ENCODE results near the gene GTF2H4. TPM values are rescaled to one million over a fixed set of nuclear protein-coding genes. Genes with fewer than 3 reads are reported as not detected.

GTF2H4 gene
- total and polyA plus RNA-seq, 4 donors = 6.2 to 15.8 (median 12.3) TPM

DNA sequence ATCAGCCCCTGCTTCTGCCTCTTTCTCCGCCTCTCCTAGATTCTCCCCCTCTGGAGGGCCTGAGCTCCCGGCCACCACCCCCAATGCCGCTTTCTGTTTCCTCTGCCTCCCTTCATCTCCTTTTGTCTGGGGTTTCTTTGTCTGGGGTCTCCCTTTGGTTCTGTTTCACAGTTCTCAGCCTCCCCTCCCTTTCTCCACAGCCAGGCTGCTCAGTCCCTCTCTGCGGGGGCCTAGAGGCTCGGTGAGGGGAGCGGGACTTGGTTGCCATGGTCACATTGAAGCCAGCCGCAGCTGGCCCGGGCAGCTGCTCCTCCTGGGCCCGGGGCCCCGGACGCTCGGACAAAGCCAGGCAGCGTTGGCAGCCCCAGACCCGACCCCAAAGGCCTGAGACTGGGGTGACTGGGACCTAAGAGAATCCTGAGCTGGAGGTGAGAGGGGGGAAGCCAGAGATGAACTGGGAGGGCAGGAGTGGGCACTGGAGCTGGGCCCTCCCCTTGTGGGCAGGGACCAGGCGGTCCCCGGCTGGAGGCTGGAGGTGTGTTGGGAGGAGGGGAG is 27.2 kb upstream of the GTF2H4 start:
- no peaks in the 10 kb centered on the region for H3K36me3 ChIP-seq (ENCODE audit: control insufficient read depth in 4 of 4, insufficient read depth in 3 of 4, low read depth in 1 of 4, low read length in 3 of 4)
- no peaks in the 10 kb centered on the region for H3K9me3 ChIP-seq (ENCODE audit: control insufficient read depth in 4 of 4, low read length in 3 of 4)
- H3K4me1 ChIP-seq (ENCODE audit: control insufficient read depth in 4 of 4, insufficient read depth in 4 of 4, low read length in 3 of 4) = peaks cover 5 to 22% (median 8%) of the 10 kb centered on the region in 4 donors
- TF ChIP-seq TAF1 (conservative IDR thresholded peaks at IDR 0.05) = no peak
- no peak for TF ChIP-seq JUND (IDR thresholded peaks at IDR 0.05)
- TF ChIP-seq FOXA2 (IDR thresholded peaks at IDR 0.05) = no peak
- H3K4me3 ChIP-seq (ENCODE audit: low read depth in 1 of 3, low read length in 3 of 3) = no peak overlapping the region
- H3K9ac ChIP-seq (ENCODE audit: low read depth in 1 of 2, low read length in 2 of 2) = no peak overlapping the region
- no peaks in the 10 kb centered on the region for H3K27me3 ChIP-seq (ENCODE audit: control insufficient read depth in 4 of 4, insufficient read depth in 4 of 4, low read length in 3 of 4)
- no peak overlapping the region for H3K27ac ChIP-seq (ENCODE audit: low read depth in 1 of 2, low read length in 2 of 2)
- DNase-seq (ENCODE audit: low spot score) = no peak
- 89% methylated on average over 16 of the region's 16 CpGs for whole genome bisulfite sequencing

DNA sequence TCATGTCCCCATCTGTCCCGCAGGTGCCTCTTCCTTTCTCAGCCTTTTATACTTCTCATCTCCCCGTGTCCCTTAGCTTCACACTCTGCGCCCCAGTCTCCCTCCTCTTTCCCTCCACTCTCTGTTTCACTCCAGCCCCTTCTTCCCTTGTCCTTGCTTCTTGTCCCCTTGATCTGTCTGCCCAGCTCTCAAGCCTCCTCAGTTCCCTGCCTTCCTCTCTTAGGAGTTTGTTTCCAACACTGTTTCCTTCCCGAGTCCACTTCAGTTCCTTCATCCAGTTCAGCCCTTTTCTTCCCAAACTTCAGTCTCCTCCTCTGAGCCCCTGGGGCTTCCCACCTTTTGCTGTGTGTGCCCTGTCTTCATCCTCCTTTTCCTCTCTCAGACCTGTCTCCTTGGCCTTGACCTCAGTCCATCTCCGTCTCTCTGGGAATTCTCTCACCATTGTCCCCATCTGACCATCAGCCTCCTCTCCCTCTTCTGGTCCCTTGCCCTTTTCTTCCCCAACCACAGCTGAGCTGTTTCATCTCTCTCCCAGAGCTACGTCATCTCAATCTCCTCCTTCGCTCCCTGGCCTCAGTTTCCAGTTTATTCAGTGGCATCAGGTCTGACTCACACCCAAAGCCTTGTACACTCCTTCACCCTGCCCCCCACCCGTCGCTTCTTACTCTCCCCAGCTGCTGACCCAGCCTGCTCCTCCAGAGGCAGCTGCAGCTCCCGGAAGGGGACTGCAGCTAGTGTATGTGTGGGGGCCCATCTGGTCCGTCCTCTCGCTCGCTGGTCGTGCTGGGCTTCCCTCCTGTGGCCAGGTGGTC is 26.4 kb upstream of the GTF2H4 start:
- DNase-seq (ENCODE audit: low spot score) = no peak
- TF ChIP-seq, protein P1, sequence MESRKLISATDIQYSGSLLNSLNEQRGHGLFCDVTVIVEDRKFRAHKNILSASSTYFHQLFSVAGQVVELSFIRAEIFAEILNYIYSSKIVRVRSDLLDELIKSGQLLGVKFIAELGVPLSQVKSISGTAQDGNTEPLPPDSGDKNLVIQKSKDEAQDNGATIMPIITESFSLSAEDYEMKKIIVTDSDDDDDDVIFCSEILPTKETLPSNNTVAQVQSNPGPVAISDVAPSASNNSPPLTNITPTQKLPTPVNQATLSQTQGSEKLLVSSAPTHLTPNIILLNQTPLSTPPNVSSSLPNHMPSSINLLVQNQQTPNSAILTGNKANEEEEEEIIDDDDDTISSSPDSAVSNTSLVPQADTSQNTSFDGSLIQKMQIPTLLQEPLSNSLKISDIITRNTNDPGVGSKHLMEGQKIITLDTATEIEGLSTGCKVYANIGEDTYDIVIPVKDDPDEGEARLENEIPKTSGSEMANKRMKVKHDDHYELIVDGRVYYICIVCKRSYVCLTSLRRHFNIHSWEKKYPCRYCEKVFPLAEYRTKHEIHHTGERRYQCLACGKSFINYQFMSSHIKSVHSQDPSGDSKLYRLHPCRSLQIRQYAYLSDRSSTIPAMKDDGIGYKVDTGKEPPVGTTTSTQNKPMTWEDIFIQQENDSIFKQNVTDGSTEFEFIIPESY (IDR thresholded peaks at IDR 0.05) = no peak
- TF ChIP-seq SP1 (IDR thresholded peaks at IDR 0.05) = no peak
- Histone ChIP-seq H3K4me1 (ENCODE audit: control insufficient read depth in 4 of 4, insufficient read depth in 4 of 4, low read length in 3 of 4) (peaks cover 6 to 28% (median 11%) of the 10 kb centered on the region in 4 donors), H3K9ac (ENCODE audit: low read depth in 1 of 2, low read length in 2 of 2) (no peak overlapping the region), H3K9me3 (ENCODE audit: control insufficient read depth in 4 of 4, low read length in 3 of 4) (no peaks in the 10 kb centered on the region), H3K36me3 (ENCODE audit: control insufficient read depth in 4 of 4, insufficient read depth in 3 of 4, low read depth in 1 of 4, low read length in 3 of 4) (no peaks in the 10 kb centered on the region), H3K4me3 (ENCODE audit: low read depth in 1 of 3, low read length in 3 of 3) (no peak overlapping the region), H3K27me3 (ENCODE audit: control insufficient read depth in 4 of 4, insufficient read depth in 4 of 4, low read length in 3 of 4) (no peaks in the 10 kb centered on the region), H3K27ac (ENCODE audit: low read depth in 1 of 2, low read length in 2 of 2) (no peak overlapping the region)
- 82% methylated on average over 14 of the region's 14 CpGs for WGBS

DNA sequence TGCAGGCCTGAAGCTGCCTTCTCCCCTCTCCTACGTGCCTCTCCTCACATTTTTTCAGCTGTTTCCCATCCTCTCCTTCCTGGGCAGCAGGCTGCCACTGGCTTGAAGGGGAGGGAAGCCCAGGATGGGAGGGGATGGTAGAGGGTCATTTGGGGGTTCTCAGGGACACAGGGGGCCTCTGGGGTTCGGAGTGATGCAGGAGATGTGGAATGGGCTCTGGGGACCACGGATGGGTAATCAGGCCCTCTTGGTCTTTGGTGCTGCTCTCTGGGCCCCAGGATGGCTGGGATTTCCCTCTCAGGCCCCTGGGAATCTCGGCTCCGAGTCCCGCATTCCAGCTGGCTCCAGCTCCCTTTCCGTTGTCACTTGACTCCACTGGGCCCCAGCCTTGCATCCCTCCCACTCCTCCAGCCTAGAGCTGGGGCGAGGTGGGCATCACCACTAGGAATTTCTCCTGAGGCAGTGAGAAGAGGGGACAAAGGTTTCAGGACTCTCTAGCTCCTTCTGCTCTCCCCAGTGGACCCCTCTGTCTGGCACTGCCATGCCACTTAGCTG is 25.7 kb upstream of the GTF2H4 start:
- H3K36me3 ChIP-seq (ENCODE audit: control insufficient read depth in 4 of 4, insufficient read depth in 3 of 4, low read depth in 1 of 4, low read length in 3 of 4) = no peaks in the 10 kb centered on the region
- no peaks in the 10 kb centered on the region for H3K9me3 ChIP-seq (ENCODE audit: control insufficient read depth in 4 of 4, low read length in 3 of 4)
- no peak overlapping the region for H3K4me3 ChIP-seq (ENCODE audit: low read depth in 1 of 3, low read length in 3 of 3)
- TF ChIP-seq, protein P2, sequence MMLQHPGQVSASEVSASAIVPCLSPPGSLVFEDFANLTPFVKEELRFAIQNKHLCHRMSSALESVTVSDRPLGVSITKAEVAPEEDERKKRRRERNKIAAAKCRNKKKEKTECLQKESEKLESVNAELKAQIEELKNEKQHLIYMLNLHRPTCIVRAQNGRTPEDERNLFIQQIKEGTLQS (IDR thresholded peaks at IDR 0.05) = no peak
- TF ChIP-seq GABPA (IDR thresholded peaks at IDR 0.05 in 1 of 2, conservative IDR thresholded peaks at IDR 0.05 in 1 of 2) = no peak
- no peak for TF ChIP-seq EGR1 (IDR thresholded peaks at IDR 0.05; ENCODE audit: low read depth in 2 of 2)
- no peak for TF ChIP-seq RAD21 (IDR thresholded peaks at IDR 0.05)
- TF ChIP-seq, protein P1 (IDR thresholded peaks at IDR 0.05) = no peak
- TF ChIP-seq, protein P3, sequence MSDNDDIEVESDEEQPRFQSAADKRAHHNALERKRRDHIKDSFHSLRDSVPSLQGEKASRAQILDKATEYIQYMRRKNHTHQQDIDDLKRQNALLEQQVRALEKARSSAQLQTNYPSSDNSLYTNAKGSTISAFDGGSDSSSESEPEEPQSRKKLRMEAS (IDR thresholded peaks at IDR 0.05) = no peak
- TF ChIP-seq JUND (IDR thresholded peaks at IDR 0.05) = no peak
- TF ChIP-seq RXRA (IDR thresholded peaks at IDR 0.05) = no peak
- TF ChIP-seq YY1 (IDR thresholded peaks at IDR 0.05) = no peak
- TF ChIP-seq, protein P4, sequence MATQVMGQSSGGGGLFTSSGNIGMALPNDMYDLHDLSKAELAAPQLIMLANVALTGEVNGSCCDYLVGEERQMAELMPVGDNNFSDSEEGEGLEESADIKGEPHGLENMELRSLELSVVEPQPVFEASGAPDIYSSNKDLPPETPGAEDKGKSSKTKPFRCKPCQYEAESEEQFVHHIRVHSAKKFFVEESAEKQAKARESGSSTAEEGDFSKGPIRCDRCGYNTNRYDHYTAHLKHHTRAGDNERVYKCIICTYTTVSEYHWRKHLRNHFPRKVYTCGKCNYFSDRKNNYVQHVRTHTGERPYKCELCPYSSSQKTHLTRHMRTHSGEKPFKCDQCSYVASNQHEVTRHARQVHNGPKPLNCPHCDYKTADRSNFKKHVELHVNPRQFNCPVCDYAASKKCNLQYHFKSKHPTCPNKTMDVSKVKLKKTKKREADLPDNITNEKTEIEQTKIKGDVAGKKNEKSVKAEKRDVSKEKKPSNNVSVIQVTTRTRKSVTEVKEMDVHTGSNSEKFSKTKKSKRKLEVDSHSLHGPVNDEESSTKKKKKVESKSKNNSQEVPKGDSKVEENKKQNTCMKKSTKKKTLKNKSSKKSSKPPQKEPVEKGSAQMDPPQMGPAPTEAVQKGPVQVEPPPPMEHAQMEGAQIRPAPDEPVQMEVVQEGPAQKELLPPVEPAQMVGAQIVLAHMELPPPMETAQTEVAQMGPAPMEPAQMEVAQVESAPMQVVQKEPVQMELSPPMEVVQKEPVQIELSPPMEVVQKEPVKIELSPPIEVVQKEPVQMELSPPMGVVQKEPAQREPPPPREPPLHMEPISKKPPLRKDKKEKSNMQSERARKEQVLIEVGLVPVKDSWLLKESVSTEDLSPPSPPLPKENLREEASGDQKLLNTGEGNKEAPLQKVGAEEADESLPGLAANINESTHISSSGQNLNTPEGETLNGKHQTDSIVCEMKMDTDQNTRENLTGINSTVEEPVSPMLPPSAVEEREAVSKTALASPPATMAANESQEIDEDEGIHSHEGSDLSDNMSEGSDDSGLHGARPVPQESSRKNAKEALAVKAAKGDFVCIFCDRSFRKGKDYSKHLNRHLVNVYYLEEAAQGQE (IDR thresholded peaks at IDR 0.05) = no peak
- DNase-seq (ENCODE audit: low spot score) = no peak
- no peaks in the 10 kb centered on the region for H3K27me3 ChIP-seq (ENCODE audit: control insufficient read depth in 4 of 4, insufficient read depth in 4 of 4, low read length in 3 of 4)
- H3K4me1 ChIP-seq (ENCODE audit: control insufficient read depth in 4 of 4, insufficient read depth in 4 of 4, low read length in 3 of 4) = peaks cover 6 to 26% (median 11%) of the 10 kb centered on the region in 4 donors
- no peak overlapping the region for H3K9ac ChIP-seq (ENCODE audit: low read depth in 1 of 2, low read length in 2 of 2)
- WGBS = 74% methylated on average over 8 of the region's 8 CpGs
- H3K27ac ChIP-seq (ENCODE audit: low read depth in 1 of 2, low read length in 2 of 2) = no peak overlapping the region
